ENCODE measurements around the gene GRIN2B. TPM values are rescaled to one million over a fixed set of nuclear protein-coding genes. Genes with fewer than 3 reads are reported as not detected.

GRIN2B gene
- total and polyA plus RNA-seq, 10 of the 15 experiments (the other 5 are each of a cell fraction or from before 2014, with no cell fraction given) = under 0.01 TPM; not detected in 9

- Histone ChIP-seq H4K20me1 (ENCODE audit: control insufficient read depth, insufficient read depth) (no peaks in the 10 kb centered on the region), H3K79me2 (ENCODE audit: control insufficient read depth, insufficient read depth, low read length) (no peaks in the 10 kb centered on the region), H3K4me3 (no peak overlapping the region), H3K36me3 (ENCODE audit: control insufficient read depth in 2 of 2, insufficient read depth in 2 of 2, low read length in 1 of 2) (no peaks in the 10 kb centered on the region), H3K27ac (ENCODE audit: control insufficient read depth, insufficient read depth) (no peak overlapping the region), H3K4me1 (ENCODE audit: control insufficient read depth, insufficient read depth, low read length) (no peaks in the 10 kb centered on the region), H3K9me3 (replicated peaks; ENCODE audit: control insufficient read depth, insufficient read depth, low read length) (no peaks in the 10 kb centered on the region), H3K4me2 (ENCODE audit: control insufficient read depth, insufficient read depth) (no peak overlapping the region), H2AFZ (ENCODE audit: control insufficient read depth, low read depth, low read length) (no peak overlapping the region), H3K27me3 (replicated peaks in 1 of 2; ENCODE audit: control insufficient read depth in 2 of 2, insufficient read depth in 2 of 2, low read length in 1 of 2) (no peaks in the 10 kb centered on the region), H3K9ac (ENCODE audit: control insufficient read depth, insufficient read depth, low read length) (no peak overlapping the region)
- FAIRE-seq (no peak), ATAC-seq (no peak), DNase-seq (ENCODE audit: low read depth, low spot score) (no peak)
- ChIA-PET POLR2A (interaction anchor here (0.6 kb wide), 1 partner anchor 253 kb away, joined by 10 read pairs; no protein-coding TSS in a partner anchor), SMC1A (ENCODE audit: uncharacterized antibody, unreplicated experiment) (interaction anchor here (1.1 kb wide), 1 partner anchor 21 kb away, joined by 3 read pairs; no protein-coding TSS in a partner anchor), CTCF (no interaction called here), RAD21 (ENCODE audit: unreplicated experiment) (no interaction called here)
- no peak for TF ChIP-seq KLF5 (IDR thresholded peaks at IDR 0.05; ENCODE audit: partially characterized antibody)
- no TSS peak for BruUV-seq (replicated peaks)
- in situ Hi-C loops (cut with MboI) (no loop called here), intact Hi-C loops (cut with micrococcal nuclease; ENCODE audit: unreplicated experiment) (no loop called here)
Observed at GRCh38 chr12:13992106-13992505, 10.7 kb upstream of the GRIN2B start.

GRCh38 chr12:13986031-13986430 lies 4.6 kb upstream of the GRIN2B start:
- POLR2A ChIA-PET = no interaction called here
- ATAC-seq (no peak), FAIRE-seq (no peak), DNase-seq (ENCODE audit: low read depth, low spot score) (no peak)
- Histone ChIP-seq H2AFZ (ENCODE audit: control insufficient read depth, low read depth, low read length) (no peak overlapping the region), H3K4me1 (ENCODE audit: control insufficient read depth, insufficient read depth, low read length) (no peaks in the 10 kb centered on the region), H3K9me3 (replicated peaks; ENCODE audit: control insufficient read depth, insufficient read depth, low read length) (no peaks in the 10 kb centered on the region), H3K9ac (ENCODE audit: control insufficient read depth, insufficient read depth, low read length) (no peak overlapping the region), H3K4me3 (no peak overlapping the region), H4K20me1 (ENCODE audit: control insufficient read depth, insufficient read depth) (no peaks in the 10 kb centered on the region), H3K4me2 (ENCODE audit: control insufficient read depth, insufficient read depth) (no peak overlapping the region), H3K27me3 (replicated peaks in 1 of 2; ENCODE audit: control insufficient read depth in 2 of 2, insufficient read depth in 2 of 2, low read length in 1 of 2) (no peaks in the 10 kb centered on the region; a peak in 1 of 4 replicates), H3K36me3 (ENCODE audit: control insufficient read depth in 2 of 2, insufficient read depth in 2 of 2, low read length in 1 of 2) (no peaks in the 10 kb centered on the region), H3K27ac (ENCODE audit: control insufficient read depth, insufficient read depth) (no peak overlapping the region), H3K79me2 (ENCODE audit: control insufficient read depth, insufficient read depth, low read length) (no peaks in the 10 kb centered on the region)
- RAD21 ChIA-PET (ENCODE audit: unreplicated experiment) = no interaction called here
- SMC1A ChIA-PET (ENCODE audit: uncharacterized antibody, unreplicated experiment) = no interaction called here
- in situ Hi-C loops (cut with MboI) (no loop called here), intact Hi-C loops (cut with micrococcal nuclease; ENCODE audit: unreplicated experiment) (no loop called here)
- BruUV-seq (replicated peaks) = no TSS peak
- CTCF ChIA-PET = interaction anchor here (0.6 to 0.8 kb wide), 2 partner anchors 181 to 672 kb away, joined by 3 read pairs; no protein-coding TSS in a partner anchor
- WGBS (ENCODE audit: insufficient coverage, insufficient replicate concordance, low lambda C conversion rate, missing lambda C conversion rate) = 3% methylated on average over 3 of the region's 3 CpGs
- TF ChIP-seq SRF (IDR thresholded peaks at IDR 0.05; ENCODE audit: low read depth in 2 of 2, low read length in 2 of 2) (no peak), ZNF687 (IDR thresholded peaks at IDR 0.05) (no peak), CBFB (IDR thresholded peaks at IDR 0.05; ENCODE audit: low read depth) (no peak), STAT3 (IDR thresholded peaks at IDR 0.05; ENCODE audit: low read depth, low read length) (no peak), PML (IDR thresholded peaks at IDR 0.05; ENCODE audit: low read length) (no peak), ETV6 (conservative IDR thresholded peaks at IDR 0.05 in 1 of 2, IDR thresholded peaks at IDR 0.05 in 1 of 2; ENCODE audit: borderline replicate concordance in 1 of 2, low read depth in 1 of 2) (no peak), TCF3 (IDR thresholded peaks at IDR 0.05; ENCODE audit: borderline replicate concordance, insufficient read depth, low read depth, low read length) (no peak), MTA2 (IDR thresholded peaks at IDR 0.05; ENCODE audit: low read depth) (no peak), SIN3A (IDR thresholded peaks at IDR 0.05; ENCODE audit: low read depth, low read length) (no peak), MXI1 (IDR thresholded peaks at IDR 0.05; ENCODE audit: low read depth, low read length) (no peak), SUZ12 (IDR thresholded peaks at IDR 0.05; ENCODE audit: unreplicated experiment) (no peak), CHD4 (IDR thresholded peaks at IDR 0.05) (no peak), POLR2A (IDR thresholded peaks at IDR 0.05; ENCODE audit: low read depth, low read length) (no peak), EP300 (IDR thresholded peaks at IDR 0.05; ENCODE audit: borderline replicate concordance in 1 of 2, control insufficient read depth in 1 of 2, low read depth in 2 of 2, low read length in 2 of 2) (no peak), SREBF2 (IDR thresholded peaks at IDR 0.05; ENCODE audit: low read length) (no peak)
